Superior temporal gyrus (tissue), 1 donor: ENCODE data around the gene DGKG.

Experiments used
- DNase-seq: peaks from one replicate; pipeline ENCODE4 v3.0.0-alpha.2; 2016; ENCODE audit errors: extremely low spot score

Gene DGKG

DNA sequence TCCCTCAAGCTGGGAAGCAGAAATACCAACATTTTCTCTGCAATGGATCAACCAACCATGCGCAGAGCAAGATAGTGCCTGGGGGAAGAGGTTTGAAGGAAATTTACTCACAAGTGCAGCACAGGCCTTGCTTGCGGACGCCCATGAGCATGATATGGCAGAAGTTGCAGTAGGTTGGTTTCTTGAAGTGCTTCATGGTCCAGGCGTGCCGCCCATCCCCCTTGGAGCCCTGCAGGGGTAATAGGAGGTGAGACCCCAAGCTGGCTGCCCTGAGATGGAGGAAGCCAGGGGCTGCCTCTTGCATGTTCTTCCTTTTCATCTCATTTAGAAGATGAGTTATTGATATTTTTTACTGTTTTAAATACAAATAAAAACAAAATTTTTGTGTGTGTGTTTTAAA lies 86.6 kb downstream of the DGKG start:
- no peak for DNase-seq

DNA sequence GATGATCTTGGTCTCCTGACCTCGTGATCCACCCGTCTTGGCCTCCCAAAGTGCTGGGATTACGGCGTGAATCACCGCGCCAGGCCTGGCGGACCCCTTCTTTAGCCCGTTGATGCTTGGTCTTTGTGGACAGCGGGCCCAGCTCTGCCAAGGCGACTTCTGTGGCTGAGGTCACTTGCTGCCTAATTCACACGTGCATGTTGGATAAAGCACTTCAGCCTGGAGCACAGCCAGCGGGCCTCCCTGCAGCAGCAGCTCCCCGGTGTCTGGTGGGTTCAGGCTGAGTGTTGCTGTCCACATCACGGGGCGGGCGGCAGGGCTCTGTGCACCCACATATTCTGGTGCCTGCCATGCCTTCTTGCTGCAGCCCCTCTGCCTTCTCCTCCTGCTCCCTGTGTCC lies 88.4 kb downstream of the DGKG start:
- no peak for DNase-seq

DNA sequence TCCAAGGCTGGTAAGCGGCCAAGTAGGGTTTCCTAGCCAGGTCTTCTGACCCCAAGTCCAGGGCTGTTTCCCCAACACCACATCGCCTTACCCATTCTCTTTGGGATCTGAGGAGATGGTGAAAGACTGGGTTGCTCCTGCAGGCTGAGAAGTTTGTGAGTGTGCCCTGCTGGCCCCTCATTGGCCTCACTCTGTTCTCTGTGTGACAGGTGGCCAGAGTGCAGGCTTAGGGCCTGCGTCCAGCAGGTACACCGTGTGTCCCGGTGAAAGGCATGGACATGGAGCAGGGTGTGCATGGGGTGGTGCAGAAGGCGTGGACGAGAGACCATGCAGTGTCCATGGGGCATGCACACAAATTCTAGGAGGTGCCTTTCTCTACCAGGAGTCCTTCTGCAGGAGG lies 91.3 kb downstream of the DGKG start:
- DNase-seq: no peak

DNA sequence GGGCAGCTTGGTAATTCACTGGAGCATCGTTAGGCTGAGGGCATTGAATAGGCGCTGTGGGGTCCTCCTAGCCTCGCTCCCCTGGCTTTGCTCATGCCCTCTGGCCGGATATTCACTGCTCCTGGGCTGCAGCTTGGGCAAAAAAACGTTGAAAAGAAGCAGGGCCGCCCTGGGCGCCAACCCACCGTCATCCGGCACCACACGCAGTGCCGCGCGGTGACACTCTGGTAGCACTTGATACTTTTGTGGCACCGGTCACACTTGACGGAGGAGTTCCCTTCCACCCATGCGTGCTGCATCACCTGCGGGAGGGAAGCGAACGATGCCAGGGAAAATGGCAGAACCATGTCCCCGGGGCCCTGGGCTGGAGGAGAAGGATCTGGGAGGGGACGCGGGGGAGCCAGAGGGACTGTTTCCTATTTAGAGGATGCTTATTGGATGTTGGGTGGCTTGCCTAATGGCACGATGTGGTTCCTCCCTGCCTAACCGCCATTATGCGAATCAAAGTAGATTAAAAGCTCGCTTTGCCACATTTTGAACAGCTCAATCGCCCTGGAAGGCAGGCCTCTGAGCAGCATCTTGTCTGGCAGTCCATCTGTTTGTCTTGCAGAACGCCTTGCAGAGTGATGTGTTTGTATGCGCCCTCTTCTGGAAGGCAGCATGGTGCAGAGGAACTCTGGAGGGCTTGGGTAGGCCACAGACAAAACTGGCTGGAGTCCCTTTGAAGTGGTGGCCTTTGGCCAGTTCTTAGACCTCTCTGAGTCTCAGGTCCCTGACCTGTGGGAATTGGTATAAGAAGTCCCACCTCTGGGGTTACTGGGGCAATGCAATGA lies 93.2 kb downstream of the DGKG start:
- no peak for DNase-seq

DNA sequence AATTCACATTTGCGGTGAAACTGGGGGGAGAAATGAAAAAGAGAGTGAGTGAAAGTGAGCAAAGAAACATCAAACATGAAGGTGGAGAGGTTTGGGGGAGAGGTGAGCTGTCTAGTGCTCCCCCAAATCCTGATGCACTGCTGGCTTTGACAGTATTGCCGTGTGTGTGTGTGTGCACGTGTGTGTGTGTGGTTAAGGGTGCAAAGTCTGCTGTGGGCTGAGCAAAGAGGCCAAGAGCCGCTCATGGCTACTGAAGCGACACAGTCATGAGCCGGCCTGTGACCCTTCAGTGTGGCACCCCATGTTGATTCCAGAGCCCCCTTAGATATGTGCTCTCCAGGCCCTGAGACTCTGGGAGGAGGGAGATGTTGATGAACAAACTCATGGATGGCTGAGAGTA lies 94.3 kb downstream of the DGKG start:
- DNase-seq: no peak

DNA sequence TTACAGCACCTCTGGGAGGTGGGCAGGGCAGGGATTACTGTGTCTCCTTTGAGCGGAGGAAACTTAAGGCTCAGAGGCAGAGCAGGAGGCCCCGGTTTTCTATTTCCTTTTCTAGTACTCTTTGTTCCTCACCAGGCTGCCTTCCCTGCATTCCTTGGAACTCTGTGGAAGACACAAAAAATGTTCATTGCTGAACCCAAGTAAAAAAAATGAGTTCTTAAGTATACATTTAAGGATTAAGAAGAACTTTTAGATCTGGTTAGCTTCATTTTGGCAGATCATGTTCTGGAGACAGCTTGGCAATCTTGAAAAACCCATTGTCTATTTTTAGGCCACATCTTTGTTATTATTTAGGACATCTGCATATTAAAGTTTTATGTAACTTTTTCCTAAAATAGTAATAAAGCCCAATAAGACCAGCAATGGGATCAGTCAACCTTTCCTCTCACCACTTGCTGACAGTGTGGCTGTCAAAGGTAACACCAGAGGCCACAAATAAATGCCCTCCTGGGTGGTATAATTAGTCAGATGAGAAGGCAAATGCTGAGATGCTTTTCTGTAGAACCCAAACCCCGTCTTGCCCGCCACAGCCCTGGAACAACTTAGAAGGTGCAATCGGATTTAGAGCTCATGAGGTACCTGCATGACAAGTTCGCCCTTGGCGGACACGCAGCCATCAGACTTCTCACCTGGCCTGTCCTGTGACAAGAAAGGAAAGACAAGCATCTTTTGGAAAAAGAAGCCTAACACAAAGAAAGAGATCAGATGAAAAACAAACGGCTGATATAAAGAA lies 97.2 kb downstream of the DGKG start:
- DNase-seq: no peak

DNA sequence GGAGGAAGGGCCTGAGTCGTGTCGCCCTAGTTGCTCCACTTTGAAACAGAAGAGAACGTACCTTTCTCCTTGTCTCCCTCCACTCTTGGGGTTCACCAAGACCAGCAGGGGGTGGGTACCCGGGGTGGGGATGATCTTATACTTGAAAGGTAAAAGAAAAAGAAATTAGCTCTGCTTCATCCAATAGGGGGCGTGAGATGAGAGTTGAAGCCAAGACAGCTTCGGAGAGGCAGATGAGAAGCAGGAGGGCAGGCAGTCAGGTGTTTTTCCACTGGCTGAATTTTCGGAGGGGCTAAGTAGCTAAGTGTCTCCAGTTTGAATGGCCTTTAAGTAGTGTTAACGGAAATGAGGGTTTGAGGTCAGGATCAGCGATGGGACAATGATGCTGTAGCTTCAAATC lies 100.4 kb downstream of the DGKG start:
- no peak for DNase-seq

DNA sequence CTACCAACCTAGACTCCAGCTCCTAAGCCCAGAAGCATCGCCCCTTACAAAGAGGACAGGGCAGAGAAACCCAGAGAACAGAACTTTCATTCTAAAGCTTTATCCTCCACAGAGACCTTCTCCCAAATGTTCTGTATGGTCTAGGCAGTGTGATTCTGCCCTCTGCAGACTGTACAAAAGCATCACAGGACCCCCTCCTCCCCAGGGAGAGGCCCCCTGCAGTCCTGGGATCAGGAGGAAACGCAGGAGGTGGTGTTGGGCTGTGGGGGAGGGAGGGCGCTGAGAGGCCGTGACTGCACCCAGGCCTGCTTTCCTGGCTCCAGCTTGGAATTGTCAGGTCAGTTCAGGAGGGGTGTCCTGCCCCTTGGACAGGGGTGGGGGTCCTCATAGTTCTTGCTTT lies 101.3 kb downstream of the DGKG start:
- no peak for DNase-seq

DNA sequence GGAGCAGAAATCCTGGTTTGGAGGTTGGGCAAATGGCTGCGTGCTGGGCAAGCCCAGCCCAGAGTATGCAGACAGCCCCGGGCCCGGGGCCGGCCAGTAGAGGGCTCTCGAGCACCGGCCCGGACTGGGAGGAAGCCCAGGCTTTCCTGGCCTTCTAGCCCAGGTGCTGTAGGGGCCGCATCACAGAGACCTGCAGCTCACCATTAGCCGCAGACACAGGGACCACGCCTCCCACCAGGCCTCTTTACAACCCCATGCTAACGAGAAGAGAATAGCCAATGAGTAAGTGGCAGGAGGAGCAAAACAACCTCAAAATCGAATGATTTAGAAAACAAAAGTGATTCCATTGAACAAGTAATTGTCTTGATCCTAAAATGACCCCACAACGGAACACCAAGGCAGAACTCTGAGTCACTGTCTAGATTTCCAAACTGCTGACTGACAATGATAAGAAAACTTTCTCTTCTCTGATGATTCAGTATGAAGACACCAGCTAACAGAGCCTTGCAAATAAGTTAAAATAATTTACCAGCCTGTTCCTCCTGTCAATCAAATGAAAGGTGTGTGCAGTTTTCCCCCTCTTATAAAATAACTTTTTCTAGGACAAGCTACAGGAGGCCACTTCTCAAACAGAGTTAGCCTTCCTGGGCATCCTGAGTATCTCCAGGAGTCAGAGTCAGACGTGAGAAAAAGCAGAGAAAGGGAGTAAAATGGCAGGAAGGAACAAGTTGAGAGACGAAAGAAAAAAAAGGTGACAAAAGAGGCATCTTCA lies 102.2 kb downstream of the DGKG start:
- peak; percentile 55 for DNase-seq

DNA sequence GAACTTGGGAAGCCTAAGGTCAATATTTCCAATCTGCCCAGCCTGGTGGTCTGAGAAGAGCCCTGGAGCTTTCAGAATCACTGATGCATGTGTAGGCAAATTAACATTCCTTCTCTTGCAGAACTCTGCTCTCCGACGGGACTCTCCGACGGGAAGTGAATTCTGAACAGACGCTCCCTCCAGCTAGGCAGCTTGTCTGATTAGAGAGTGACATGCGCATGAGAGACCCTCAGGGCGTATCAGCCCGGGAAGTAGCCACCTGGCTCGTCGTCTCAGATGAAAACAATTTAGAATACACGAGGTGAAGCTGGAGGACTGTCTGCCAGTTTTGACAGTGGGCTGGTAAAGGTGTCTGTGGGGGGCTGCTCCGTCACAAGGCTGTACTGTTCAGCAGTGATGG lies 103.1 kb downstream of the DGKG start:
- DNase-seq: no peak

DNA sequence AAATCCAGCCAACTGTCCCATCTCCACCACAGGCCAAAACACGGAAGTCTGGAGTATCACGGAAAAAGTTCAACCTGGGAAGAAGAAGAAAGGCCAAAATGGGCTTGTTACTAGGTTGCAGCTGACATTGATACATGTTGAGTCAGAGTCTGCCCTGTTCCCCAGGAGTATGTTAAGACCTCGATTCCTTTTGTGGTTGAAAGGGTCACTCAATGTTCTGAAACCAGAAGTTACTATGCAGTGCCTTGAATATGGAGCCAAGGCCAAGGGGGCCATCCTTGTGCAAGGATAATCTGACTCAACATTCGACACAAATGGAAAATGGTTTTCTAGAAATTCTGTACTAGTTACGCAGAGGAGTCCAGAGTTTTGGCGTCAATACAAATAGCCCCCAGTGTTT lies 104.2 kb downstream of the DGKG start:
- no peak for DNase-seq

DNA sequence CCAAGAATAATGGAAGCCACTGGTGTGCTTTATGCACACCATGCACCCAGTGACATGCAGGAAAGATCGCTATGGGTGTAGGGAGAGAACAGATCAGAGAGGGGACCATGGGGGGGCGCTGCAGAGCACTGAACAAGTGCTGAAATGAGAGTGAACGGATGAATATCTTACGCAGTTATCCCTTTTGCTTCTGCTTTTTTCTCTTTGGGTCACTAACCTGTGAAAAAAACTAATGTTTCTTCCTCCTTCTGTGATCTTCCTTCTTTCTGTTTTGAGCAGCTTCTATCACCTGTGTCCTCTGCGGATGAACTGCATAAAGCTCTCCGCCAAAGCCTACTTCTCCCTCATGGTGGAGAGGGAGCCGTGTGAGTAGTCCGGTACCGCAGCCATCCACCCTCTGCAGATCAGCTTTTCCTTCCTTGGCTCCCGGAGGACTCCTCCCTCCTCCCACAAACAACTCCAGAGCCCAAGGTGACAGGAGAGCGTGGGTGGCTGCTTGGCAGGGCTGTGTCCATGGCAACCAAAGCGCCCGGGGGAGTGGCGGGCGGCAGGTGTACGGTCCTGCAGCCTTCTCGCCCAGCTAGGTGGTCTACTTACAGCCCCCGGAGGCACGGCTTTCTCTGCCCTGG lies 106.2 kb downstream of the DGKG start:
- DNase-seq: peak; percentile 46

DNA sequence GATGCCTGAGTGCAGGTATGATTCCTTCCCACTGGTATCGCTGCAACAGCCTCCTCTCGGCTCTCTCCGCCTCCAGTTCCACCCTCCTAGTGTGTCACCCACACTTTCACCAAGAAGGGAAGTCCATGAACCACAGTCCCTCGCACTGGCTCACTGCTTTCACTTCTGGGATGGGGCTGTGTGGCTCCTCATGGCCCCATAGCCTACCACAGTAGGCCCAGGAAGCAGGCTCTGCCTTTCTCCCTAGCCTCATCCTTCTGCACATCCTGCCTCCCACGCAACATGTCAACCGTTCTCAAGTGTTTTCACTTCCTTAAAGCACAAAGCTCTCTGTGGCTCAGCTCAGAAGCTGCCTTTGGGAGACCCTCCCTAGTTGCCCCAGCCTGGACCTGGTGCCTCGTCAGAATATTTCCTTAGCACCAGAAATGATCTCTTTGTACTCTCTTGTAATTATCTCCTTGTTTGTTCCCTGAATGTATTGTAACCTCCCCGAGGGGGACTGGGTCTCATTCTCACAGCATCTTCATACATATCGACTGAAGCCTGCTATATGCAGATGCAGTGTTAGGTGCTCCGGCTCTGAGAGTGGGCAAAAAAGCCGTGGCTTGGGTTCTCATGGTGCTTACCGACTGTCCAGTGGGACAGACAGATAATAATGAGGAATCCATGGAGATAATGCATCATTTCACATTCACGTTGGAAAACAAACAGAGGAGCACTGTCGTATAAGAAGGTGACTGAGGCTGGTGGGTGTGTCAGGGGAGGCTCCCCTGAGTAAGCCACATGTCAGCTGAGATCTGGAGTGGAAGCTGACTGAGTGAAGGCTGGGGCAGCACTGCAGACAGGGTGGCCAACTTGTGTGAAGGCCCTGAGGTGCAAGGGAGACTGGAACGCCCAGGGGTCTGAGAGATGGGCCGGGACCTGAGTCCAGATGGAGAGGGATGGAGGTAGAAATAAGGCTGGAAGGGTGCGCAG lies 107.1 kb downstream of the DGKG start:
- peak; percentile 40 for DNase-seq

DNA sequence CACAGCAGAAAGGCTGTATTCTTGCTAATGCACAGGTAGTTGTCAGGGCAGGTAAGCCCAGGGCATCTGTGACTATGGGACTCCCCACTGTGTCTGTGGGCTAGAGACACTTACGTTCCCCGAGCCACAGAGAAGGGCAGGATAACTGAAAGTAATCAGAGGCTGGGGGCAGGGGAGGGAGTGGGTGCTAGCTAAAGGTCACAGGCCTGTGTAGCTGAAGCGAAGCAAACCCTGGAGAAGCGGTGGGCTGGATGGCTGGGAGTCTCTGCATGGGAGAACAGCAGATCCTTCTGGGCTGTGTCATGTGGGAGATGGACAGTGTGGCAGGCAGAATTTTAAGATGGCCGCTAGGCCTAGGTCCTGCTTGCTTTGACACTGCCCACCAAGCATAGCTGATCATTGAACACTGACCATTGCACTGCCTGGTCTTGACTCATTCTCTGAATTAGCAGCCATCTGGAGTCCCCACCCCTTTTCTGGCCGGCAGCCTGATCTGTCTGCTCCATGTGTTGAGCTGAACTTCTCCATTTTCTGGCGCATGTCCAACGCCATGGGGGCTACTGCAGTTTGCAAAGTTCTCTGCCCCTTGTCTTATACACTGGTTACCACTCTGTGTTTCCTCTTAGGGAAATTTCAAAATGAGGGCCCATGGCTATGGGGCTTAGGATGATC lies 110.0 kb downstream of the DGKG start:
- no peak for DNase-seq

DNA sequence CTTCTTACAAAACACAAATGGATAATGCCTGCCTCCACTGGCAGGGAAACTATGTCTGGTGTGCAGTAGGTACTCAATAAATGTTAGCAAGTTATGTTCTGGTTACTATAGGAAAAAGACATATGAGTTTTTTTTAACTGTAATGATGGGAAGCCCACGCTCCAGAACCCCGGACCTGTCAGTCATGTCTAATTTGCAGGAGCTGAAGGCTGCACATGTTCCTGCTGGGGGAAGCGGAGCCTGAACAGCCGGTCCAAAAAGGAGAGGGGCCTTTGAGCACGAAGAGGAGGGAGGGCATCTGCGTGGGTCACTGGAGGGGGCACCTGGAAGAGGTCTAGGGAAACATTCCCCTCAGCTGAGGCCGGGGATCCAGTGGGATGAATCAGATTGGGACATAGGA lies 113.2 kb downstream of the DGKG start:
- DNase-seq: no peak

DNA sequence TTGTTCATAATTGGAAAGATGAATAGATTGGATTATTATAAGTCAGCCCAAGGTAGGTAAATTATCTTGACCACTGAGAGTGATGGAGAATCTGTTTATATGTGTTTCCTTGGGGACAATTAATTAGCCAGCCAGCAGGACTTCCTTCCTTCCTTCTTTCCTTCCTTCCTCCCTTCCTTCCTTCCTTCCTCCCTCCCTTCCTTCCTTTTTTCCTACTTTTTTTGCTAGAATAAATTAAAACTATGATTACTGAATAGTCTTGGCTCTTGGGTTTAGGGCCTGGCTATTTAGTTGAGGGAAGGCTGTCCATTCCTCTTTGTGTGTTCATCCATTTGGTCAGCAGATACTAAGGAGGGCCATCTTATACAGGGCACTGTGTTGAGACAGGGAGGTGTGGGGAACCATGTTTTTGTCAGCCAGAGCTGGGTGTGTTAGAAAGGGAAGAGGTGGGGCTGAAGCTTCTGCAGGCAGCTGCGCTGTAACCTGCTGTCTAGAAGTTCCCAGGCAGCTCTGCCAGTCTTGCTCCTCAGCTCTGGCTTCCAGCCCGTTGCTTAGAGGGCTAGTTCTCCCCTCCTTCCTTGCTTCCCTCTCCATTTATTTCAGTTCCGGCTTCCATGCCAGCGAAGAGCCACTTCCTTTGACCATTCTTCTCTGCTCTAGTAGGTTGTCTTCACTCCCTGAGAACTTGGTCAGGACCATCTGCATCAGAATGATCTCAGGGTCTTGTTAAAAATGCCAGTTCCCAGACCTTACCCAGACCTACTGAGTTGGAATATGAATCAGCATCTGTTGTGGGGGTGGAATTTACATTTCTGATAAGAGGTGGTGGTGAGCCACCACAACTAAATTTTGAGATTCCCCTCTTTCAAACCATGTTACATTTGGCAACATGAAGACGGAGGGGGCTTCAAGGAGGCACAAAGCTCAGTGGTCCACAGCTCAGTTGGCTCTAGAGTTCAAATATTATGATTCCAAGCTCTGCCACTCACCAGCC lies 113.9 kb downstream of the DGKG start:
- peak; percentile 44 for DNase-seq

DNA sequence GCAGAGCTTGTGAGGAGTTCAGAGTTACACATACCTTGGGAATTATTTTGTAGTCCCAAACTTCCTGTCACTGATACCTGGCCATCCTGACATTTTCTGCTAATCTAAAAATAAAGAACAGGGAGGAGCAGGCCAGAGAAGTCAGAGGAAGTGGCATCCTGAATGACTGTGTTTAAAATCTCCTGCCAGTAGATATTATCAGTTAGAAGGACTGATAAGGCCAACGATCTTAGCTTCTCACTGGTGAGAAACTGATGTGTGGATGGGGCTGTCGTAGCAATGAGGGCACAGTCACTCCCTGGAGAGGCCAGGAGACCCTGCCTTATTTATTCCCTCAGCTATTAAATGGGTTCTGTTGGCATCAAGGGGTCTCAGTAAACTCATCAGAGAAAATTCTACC lies 115.1 kb downstream of the DGKG start:
- DNase-seq: no peak

DNA sequence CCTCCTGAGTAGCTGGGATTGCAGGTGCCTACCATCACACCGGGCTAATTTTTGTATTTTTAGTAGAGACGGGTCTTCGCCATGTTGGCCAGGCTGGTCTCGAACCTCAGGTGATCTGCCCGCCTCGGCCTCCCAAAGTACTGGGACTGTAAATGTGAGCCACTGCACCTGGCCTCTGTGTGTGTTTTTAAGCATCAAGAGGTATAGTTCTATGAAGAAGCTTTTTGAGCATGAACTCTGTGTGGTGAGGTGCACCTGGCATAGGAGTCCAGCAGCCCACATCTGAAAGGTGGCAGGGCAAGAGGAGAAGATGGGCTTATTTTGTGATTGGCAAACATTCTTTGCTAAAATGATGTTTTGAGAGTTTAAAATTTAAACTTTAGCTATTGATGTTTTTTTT lies 118.0 kb downstream of the DGKG start:
- no peak for DNase-seq
